IMR-90 (cell line): ENCODE data around the gene MTHFSD.

Experiments used
- CEBPB ChIP-seq: IDR thresholded peaks from 2 replicates; pipeline ENCODE4 v1.6.1; 2012; ENCODE audit warnings: low read depth, low read length, improper control_type of control experiment
- FOS ChIP-seq: fragments of 150-350 bp; IDR thresholded peaks from 2 replicates; pipeline ENCODE4 v1.6.1; 2016; ENCODE audit warnings: low read depth, low read length
- MAFK ChIP-seq: IDR thresholded peaks from 2 replicates; pipeline ENCODE4 v1.6.1; 2012; ENCODE audit warnings: low read depth, low read length, improper control_type of control experiment
- POLR2A ChIP-seq: IDR thresholded peaks from 2 replicates; pipeline ENCODE4 v1.6.1; 2012; ENCODE audit warnings: mild to moderate bottlenecking, low read depth, low read length
- RAD21 ChIP-seq: IDR thresholded peaks from 2 replicates; pipeline ENCODE4 v1.6.1; 2012; ENCODE audit warnings: low read length, improper control_type of control experiment
- RCOR1 ChIP-seq: IDR thresholded peaks from 2 replicates; pipeline ENCODE4 v1.6.1; 2012; ENCODE audit warnings: mild to moderate bottlenecking, low read length, improper control_type of control experiment; ENCODE audit not compliant: insufficient replicate concordance
- RFX5 ChIP-seq: IDR thresholded peaks from 2 replicates; pipeline ENCODE4 v1.8.0; 2012; ENCODE audit warnings: low read depth, mild to moderate bottlenecking, low read length, moderate library complexity
- TF ChIP-seq, protein P1 (sequence below): conservative IDR thresholded peaks from 2 replicates; pipeline ENCODE4 v1.5.1; 2012; ENCODE audit warnings: mild to moderate bottlenecking, low read depth, low read length, improper control_type of control experiment
- TF ChIP-seq, protein P2 (sequence below): fragments of 150-350 bp; IDR thresholded peaks from 2 replicates; pipeline ENCODE4 v1.6.1; 2017; ENCODE audit warnings: mild to moderate bottlenecking, antibody characterized with exemption, low read length, low read depth
- TF ChIP-seq, protein P3 (sequence below): fragments of 150-350 bp; IDR thresholded peaks from 2 replicates; pipeline ENCODE4 v1.6.1; 2016; ENCODE audit warnings: low read depth, mild to moderate bottlenecking, low read length, moderate library complexity, borderline replicate concordance

DNA sequence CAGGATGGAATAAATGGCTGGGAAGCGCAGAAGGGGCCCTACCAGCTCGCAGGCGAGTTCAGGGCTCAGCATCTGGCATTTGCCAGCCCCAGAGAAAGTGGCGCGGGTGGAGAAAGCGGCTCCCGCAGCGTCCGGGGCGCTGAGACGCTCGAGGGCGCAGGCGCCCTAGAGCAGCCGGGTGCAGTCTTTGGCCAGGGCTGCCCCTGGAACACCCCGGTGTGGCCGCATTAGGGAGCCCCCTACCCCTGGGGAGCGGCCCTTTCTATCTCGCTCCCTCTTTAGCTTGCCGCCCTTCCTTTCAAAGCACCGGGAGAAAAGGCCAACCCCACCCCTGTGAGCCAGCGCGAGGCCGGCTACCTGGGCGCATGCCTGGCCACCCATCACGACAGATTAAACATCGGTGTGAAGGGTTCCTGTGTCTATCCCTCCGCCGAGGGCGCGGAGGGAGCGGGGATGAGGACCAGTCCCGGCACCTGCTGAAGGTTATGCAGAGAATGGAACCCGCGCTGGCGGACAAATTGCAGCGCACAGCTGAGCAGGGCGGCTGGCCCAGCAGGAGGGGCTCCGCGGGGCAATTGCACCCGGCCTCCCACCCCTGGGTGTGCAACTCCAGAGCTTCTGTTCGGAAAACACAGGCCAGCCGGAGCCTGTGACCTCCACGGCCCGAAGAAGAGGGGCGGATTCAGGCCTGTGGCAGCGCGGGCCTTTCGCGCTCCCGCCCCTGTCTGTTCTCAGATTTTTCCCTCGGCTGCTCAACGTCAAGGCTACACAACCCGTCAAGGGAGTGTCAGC, 60.3 kb downstream of the MTHFSD start:
- TF ChIP-seq, protein P1, sequence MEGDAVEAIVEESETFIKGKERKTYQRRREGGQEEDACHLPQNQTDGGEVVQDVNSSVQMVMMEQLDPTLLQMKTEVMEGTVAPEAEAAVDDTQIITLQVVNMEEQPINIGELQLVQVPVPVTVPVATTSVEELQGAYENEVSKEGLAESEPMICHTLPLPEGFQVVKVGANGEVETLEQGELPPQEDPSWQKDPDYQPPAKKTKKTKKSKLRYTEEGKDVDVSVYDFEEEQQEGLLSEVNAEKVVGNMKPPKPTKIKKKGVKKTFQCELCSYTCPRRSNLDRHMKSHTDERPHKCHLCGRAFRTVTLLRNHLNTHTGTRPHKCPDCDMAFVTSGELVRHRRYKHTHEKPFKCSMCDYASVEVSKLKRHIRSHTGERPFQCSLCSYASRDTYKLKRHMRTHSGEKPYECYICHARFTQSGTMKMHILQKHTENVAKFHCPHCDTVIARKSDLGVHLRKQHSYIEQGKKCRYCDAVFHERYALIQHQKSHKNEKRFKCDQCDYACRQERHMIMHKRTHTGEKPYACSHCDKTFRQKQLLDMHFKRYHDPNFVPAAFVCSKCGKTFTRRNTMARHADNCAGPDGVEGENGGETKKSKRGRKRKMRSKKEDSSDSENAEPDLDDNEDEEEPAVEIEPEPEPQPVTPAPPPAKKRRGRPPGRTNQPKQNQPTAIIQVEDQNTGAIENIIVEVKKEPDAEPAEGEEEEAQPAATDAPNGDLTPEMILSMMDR: no peak
- TF ChIP-seq POLR2A (no peak), FOS (no peak), RFX5 (no peak), RCOR1 (no peak), CEBPB (no peak), RAD21 (no peak), MAFK (no peak)
- TF ChIP-seq, protein P2, sequence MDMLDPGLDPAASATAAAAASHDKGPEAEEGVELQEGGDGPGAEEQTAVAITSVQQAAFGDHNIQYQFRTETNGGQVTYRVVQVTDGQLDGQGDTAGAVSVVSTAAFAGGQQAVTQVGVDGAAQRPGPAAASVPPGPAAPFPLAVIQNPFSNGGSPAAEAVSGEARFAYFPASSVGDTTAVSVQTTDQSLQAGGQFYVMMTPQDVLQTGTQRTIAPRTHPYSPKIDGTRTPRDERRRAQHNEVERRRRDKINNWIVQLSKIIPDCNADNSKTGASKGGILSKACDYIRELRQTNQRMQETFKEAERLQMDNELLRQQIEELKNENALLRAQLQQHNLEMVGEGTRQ: no peak
- TF ChIP-seq, protein P3, sequence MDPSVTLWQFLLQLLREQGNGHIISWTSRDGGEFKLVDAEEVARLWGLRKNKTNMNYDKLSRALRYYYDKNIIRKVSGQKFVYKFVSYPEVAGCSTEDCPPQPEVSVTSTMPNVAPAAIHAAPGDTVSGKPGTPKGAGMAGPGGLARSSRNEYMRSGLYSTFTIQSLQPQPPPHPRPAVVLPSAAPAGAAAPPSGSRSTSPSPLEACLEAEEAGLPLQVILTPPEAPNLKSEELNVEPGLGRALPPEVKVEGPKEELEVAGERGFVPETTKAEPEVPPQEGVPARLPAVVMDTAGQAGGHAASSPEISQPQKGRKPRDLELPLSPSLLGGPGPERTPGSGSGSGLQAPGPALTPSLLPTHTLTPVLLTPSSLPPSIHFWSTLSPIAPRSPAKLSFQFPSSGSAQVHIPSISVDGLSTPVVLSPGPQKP: no peak
